Hepatocyte (in vitro differentiated cells): ENCODE measurements around the gene FAN1. TPM values are rescaled to one million over a fixed set of nuclear protein-coding genes. Genes with fewer than 3 reads are reported as not detected.

Experiments
- DNase-seq: peaks from one replicate; pipeline ENCODE4 v3.0.0-alpha.2; 2016; ENCODE audit warnings: low spot score
- H2AFZ ChIP-seq: fragments of 200-600 bp; sonication (generic); 2 replicates; pipeline ENCODE4 v1.6.0; 2016; ENCODE audit warnings: antibody characterized with exemption, mild to moderate bottlenecking
- H3K27ac ChIP-seq: fragments of 200-600 bp; sonication (generic); 2 replicates; pipeline ENCODE4 v1.5.1; 2016; ENCODE audit warnings: mild to moderate bottlenecking
- H3K27me3 ChIP-seq: fragments of 200-600 bp; sonication (generic); 2 replicates; pipeline ENCODE4 v1.6.1; 2016
- H3K36me3 ChIP-seq: fragments of 200-600 bp; sonication (generic); replicated peaks from 2 replicates; pipeline ENCODE4 v1.5.1; 2016; ENCODE audit warnings: low read depth; ENCODE audit not compliant: insufficient read depth
- H3K4me1 ChIP-seq: fragments of 200-600 bp; sonication (generic); 2 replicates; pipeline ENCODE4 v1.5.1; 2016; ENCODE audit warnings: mild to moderate bottlenecking, moderate library complexity; ENCODE audit not compliant: insufficient read depth
- H3K4me2 ChIP-seq: fragments of 200-600 bp; sonication (generic); 2 replicates; pipeline ENCODE4 v1.6.0; 2016
- H3K4me3 ChIP-seq: fragments of 200-600 bp; sonication (generic); 2 replicates; pipeline ENCODE4 v1.5.1; 2016; ENCODE audit warnings: mild to moderate bottlenecking
- H3K79me2 ChIP-seq: fragments of 200-600 bp; sonication (generic); 2 replicates; pipeline ENCODE4 v1.6.0; 2017; ENCODE audit warnings: mild to moderate bottlenecking
- H3K9me2 ChIP-seq: fragments of 200-600 bp; sonication (generic); replicated peaks from 2 replicates; pipeline ENCODE4 v1.6.0; 2017; ENCODE audit warnings: mild to moderate bottlenecking; ENCODE audit not compliant: insufficient read depth
- H3K9me3 ChIP-seq: fragments of 200-600 bp; sonication (generic); 2 replicates; pipeline ENCODE4 v1.5.1; 2016; ENCODE audit warnings: low read depth, mild to moderate bottlenecking
- H4K20me1 ChIP-seq: fragments of 200-600 bp; sonication (generic); 2 replicates; pipeline ENCODE4 v1.6.0; 2016; ENCODE audit warnings: mild to moderate bottlenecking; ENCODE audit not compliant: insufficient read depth, poor library complexity, severe bottlenecking
- CTCF ChIP-seq: fragments of 200-600 bp; sonication (generic); IDR thresholded peaks from 2 replicates; pipeline ENCODE4 v1.5.1; 2016; ENCODE audit warnings: antibody characterized with exemption, mild to moderate bottlenecking; ENCODE audit not compliant: poor library complexity
- EZH2 ChIP-seq: fragments of 200-600 bp; sonication (generic); IDR thresholded peaks from 2 replicates; pipeline ENCODE4 v1.6.1; 2016; ENCODE audit warnings: antibody characterized with exemption, mild to moderate bottlenecking, borderline replicate concordance
- EZH2phosphoT487 ChIP-seq: fragments of 200-600 bp; sonication (generic); IDR thresholded peaks from one replicate; pipeline ENCODE4 v1.6.1; 2018; ENCODE audit warnings: antibody characterized with exemption, mild to moderate bottlenecking, low read depth, moderate library complexity; ENCODE audit not compliant: unreplicated experiment, severe bottlenecking
- WGBS: methylation state at CpG from one replicate; pipeline ENCODE4 v1.1.6; 2016; ENCODE audit warnings: low lambda C conversion rate; ENCODE audit errors: missing lambda C conversion rate; 5-methylcytosine and 5-hydroxymethylcytosine counted together
- polyA plus RNA-seq: library from polyadenylated mRNA; unstranded; fragments of >200 nt; fragmentation: Nextera tagmentation; extraction: Ambion mirVana; gene quantifications from 2 replicates; pipeline ENCODE4 v1.2.1, GENCODE V29; 2016
- total RNA-seq: library from RNA; depleted of rRNA; stranded (reverse); fragments of >200 nt; gene quantifications from 2 replicates; pipeline ENCODE4 v1.2.3, GENCODE V29; 2014

FAN1 gene
- total and polyA plus RNA-seq, 2 experiments from 2014 or later: 8.3 to 19.2 TPM

DNA sequence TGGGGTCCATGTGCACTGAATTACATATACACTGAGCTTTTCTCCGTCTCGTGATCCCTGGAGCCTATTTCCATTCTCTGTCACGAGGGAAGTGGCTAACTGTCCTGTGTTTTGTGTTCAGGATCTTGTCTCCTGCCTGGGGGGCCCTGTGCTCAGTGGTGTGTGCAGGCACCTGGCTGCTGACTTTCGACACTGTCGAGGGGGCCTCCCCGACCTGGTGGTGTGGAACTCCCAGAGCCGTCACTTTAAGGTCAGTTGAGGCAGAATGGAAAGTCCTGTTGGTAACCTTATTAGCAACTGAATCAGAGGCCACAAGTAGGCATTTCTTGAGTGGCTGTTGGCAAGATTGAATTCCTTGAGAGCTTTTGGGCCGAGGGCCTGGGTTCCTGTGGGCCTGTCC, 26.7 kb downstream of the FAN1 start:
- Histone ChIP-seq H3K36me3 (no peaks in the 10 kb centered on the region), H3K79me2 (no peaks in the 10 kb centered on the region), H3K4me2 (no peak overlapping the region), H3K4me1 (no peaks in the 10 kb centered on the region), H3K27ac (no peak overlapping the region), H3K27me3 (no peaks in the 10 kb centered on the region), H4K20me1 (no peaks in the 10 kb centered on the region), H3K4me3 (no peak overlapping the region), H2AFZ (no peak overlapping the region), H3K9me3 (no peaks in the 10 kb centered on the region), H3K9me2 (no peaks in the 10 kb centered on the region)
- over 99% methylated on average over 8 of the region's 8 CpGs for WGBS
- TF ChIP-seq EZH2phosphoT487: no peak
- TF ChIP-seq CTCF: no peak
- no peak for TF ChIP-seq EZH2
- no peak for DNase-seq

DNA sequence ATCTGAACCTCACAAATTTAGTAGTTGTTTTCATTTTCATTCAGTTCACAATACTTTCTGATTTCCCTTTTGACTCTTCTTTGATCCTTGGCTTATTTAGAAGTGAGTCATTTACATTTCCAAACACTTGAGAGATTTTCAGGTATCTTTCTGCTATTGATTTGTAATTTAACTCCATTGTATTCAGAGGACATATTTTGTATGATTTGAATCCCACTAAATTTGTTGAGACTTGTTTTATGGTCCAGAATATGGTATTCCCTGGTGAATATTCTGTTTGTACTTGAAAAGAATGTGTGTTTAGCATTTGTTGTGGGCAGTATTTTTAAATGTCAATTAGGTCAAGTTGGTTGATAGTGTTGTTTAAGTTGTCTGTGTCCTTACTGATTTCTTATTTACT, 29.6 kb downstream of the FAN1 start:
- no peak overlapping the region for H3K4me2 ChIP-seq
- TF ChIP-seq CTCF (no peak), EZH2 (no peak), EZH2phosphoT487 (no peak)
- no peaks in the 10 kb centered on the region for H3K4me1 ChIP-seq
- no peak overlapping the region for H3K27ac ChIP-seq
- H3K9me2 ChIP-seq: no peaks in the 10 kb centered on the region
- H3K79me2 ChIP-seq: no peaks in the 10 kb centered on the region
- H4K20me1 ChIP-seq: no peaks in the 10 kb centered on the region
- DNase-seq: no peak
- no peaks in the 10 kb centered on the region for H3K36me3 ChIP-seq
- H3K9me3 ChIP-seq: no peaks in the 10 kb centered on the region
- no peak overlapping the region for H3K4me3 ChIP-seq
- no peaks in the 10 kb centered on the region for H3K27me3 ChIP-seq
- no peak overlapping the region for H2AFZ ChIP-seq

GRCh38 chr15:30939161-30939560, 35.4 kb downstream of the FAN1 start:
- H4K20me1 ChIP-seq: no peaks in the 10 kb centered on the region
- DNase-seq: no peak
- H3K4me3 ChIP-seq: no peak overlapping the region
- H2AFZ ChIP-seq: no peak overlapping the region
- WGBS: 98% methylated on average over 7 of the region's 7 CpGs
- no peak overlapping the region for H3K4me2 ChIP-seq
- H3K36me3 ChIP-seq: no peaks in the 10 kb centered on the region
- no peaks in the 10 kb centered on the region for H3K9me3 ChIP-seq
- no peaks in the 10 kb centered on the region for H3K27me3 ChIP-seq
- no peaks in the 10 kb centered on the region for H3K79me2 ChIP-seq
- H3K4me1 ChIP-seq: no peaks in the 10 kb centered on the region
- H3K27ac ChIP-seq: no peak overlapping the region
- no peak for TF ChIP-seq EZH2
- no peaks in the 10 kb centered on the region for H3K9me2 ChIP-seq

GRCh38 chr15:30940359-30940758, 36.6 kb downstream of the FAN1 start:
- Histone ChIP-seq H3K4me2 (no peak overlapping the region), H3K4me1 (no peaks in the 10 kb centered on the region), H3K36me3 (no peaks in the 10 kb centered on the region), H3K27me3 (no peaks in the 10 kb centered on the region), H3K9me2 (no peaks in the 10 kb centered on the region), H3K79me2 (no peaks in the 10 kb centered on the region), H4K20me1 (no peaks in the 10 kb centered on the region), H3K4me3 (no peak overlapping the region), H3K9me3 (no peaks in the 10 kb centered on the region), H2AFZ (no peak overlapping the region), H3K27ac (no peak overlapping the region)
- DNase-seq: no peak
- TF ChIP-seq EZH2: no peak
- no peak for TF ChIP-seq CTCF
- WGBS: 86% methylated on average over 4 of the region's 4 CpGs
